Vagina (tissue), 2 donors: Measurements from ENCODE around the gene SWAP70.

ENCODE experiments used
- POLR2A ChIP-seq, 2 donors: fragments of 450-650 bp; IDR thresholded peaks; one replicate each; pipeline ENCODE4 v1.6.1; 2017; ENCODE audit warnings: antibody characterized with exemption in 2 of 2, mild to moderate bottlenecking in 2 of 2, moderate library complexity in 2 of 2
- TF ChIP-seq, protein P1 (sequence below), 3 experiments: fragments of 450-650 bp in 2 of 3; fragments of 200-600 bp in 1 of 3; sonication (generic) in 1 of 3; IDR thresholded peaks; one replicate each; pipeline ENCODE4 v1.5.1; 2017 to 2019; ENCODE audit warnings: antibody characterized with exemption in 3 of 3, mild to moderate bottlenecking in 2 of 3, moderate library complexity in 2 of 3

DNA sequence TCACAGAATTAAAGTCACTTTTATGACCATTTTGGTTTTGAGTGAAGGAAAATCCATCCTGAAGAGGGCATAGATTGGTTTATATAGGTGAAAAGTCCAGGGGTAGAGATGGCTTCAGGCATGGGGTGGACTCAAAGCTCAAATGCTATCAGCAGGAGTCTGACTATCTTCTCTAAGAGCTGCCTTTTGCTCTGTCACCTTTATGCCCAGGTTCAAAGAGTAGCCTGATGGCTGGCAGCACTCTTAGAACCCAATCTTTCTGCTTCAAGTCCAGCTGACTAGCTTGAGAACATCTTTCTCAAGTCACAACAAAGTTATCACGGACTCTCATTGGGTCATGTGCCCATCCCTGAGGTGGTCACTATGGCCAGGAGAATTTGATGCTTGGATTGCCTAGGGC lies 27.2 kb upstream of the SWAP70 start:
- TF ChIP-seq, protein P1, sequence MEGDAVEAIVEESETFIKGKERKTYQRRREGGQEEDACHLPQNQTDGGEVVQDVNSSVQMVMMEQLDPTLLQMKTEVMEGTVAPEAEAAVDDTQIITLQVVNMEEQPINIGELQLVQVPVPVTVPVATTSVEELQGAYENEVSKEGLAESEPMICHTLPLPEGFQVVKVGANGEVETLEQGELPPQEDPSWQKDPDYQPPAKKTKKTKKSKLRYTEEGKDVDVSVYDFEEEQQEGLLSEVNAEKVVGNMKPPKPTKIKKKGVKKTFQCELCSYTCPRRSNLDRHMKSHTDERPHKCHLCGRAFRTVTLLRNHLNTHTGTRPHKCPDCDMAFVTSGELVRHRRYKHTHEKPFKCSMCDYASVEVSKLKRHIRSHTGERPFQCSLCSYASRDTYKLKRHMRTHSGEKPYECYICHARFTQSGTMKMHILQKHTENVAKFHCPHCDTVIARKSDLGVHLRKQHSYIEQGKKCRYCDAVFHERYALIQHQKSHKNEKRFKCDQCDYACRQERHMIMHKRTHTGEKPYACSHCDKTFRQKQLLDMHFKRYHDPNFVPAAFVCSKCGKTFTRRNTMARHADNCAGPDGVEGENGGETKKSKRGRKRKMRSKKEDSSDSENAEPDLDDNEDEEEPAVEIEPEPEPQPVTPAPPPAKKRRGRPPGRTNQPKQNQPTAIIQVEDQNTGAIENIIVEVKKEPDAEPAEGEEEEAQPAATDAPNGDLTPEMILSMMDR (IDR thresholded peaks at IDR 0.05), result no peak
- TF ChIP-seq POLR2A (IDR thresholded peaks at IDR 0.05), result no peak
